ENCODE results near the gene KCND3.

GRCh38 chr1:111723871-111724270 lies 265.6 kb downstream of the KCND3 start:
- TF ChIP-seq CTCF (IDR thresholded peaks at IDR 0.05), result no peak
- TF ChIP-seq EZH2 (IDR thresholded peaks at IDR 0.05), result no peak
- no peak for TF ChIP-seq EZH2phosphoT487 (IDR thresholded peaks at IDR 0.05)

Measured in neural progenitor cell (in vitro differentiated cells).